Measurements from ENCODE around the gene CRYBG1.

GRCh38 chr6:106321940-106322339 is 38.6 kb upstream of the CRYBG1 start:
- TF ChIP-seq, protein P1, sequence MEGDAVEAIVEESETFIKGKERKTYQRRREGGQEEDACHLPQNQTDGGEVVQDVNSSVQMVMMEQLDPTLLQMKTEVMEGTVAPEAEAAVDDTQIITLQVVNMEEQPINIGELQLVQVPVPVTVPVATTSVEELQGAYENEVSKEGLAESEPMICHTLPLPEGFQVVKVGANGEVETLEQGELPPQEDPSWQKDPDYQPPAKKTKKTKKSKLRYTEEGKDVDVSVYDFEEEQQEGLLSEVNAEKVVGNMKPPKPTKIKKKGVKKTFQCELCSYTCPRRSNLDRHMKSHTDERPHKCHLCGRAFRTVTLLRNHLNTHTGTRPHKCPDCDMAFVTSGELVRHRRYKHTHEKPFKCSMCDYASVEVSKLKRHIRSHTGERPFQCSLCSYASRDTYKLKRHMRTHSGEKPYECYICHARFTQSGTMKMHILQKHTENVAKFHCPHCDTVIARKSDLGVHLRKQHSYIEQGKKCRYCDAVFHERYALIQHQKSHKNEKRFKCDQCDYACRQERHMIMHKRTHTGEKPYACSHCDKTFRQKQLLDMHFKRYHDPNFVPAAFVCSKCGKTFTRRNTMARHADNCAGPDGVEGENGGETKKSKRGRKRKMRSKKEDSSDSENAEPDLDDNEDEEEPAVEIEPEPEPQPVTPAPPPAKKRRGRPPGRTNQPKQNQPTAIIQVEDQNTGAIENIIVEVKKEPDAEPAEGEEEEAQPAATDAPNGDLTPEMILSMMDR (IDR thresholded peaks at IDR 0.05; ENCODE audit: poor library complexity, severe bottlenecking): no peak
- TF ChIP-seq EP300 (conservative IDR thresholded peaks at IDR 0.05; ENCODE audit: poor library complexity, severe bottlenecking): no peak
- no peak for TF ChIP-seq POLR2AphosphoS5 (IDR thresholded peaks at IDR 0.05)
- no peak for TF ChIP-seq RAD21 (conservative IDR thresholded peaks at IDR 0.05)
- no peak for TF ChIP-seq TAF1 (IDR thresholded peaks at IDR 0.05; ENCODE audit: low read depth)
- no peak for TF ChIP-seq MXI1 (conservative IDR thresholded peaks at IDR 0.05; ENCODE audit: poor library complexity, severe bottlenecking)
